ENCODE results near the gene RAB33A. TPM values are rescaled to one million over a fixed set of nuclear protein-coding genes. Genes with fewer than 3 reads are reported as not detected.

RAB33A gene
- total RNA-seq, 1 donor from 2014 or later = 0.32 TPM

DNA sequence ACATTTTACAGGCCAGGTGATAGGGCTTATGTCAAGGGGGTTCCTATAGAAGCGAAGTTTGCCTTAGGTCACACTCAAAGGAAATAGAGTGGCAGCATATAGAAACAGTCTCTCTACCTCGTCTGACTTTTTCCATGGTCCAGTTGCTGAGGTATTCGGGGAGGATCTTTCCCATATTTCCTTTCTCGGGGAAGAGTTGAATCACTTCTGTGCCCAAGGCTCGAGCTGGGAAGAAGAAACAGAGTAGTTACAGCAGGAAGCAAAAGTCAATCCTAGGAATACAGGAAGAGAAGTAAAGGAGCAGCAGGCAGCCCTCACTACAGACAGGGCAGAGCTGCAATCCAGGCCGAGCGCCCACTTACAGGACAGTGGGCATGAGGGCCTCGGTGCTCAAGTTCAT is 34.8 kb upstream of the RAB33A start:
- intact Hi-C loops (cut with DNase I) = no loop called here
- Histone ChIP-seq H3K9me3 (no peaks in the 10 kb centered on the region), H3K4me1 (no peaks in the 10 kb centered on the region), H3K4me3 (no peak overlapping the region), H3K27ac (no peak overlapping the region), H3K36me3 (peaks cover 7 to 14% of the 10 kb centered on the region in 2 donors), H3K27me3 (no peaks in the 10 kb centered on the region)
- no peak for DNase-seq (ENCODE audit: low spot score in 2 of 2)
- TF ChIP-seq, protein P1, sequence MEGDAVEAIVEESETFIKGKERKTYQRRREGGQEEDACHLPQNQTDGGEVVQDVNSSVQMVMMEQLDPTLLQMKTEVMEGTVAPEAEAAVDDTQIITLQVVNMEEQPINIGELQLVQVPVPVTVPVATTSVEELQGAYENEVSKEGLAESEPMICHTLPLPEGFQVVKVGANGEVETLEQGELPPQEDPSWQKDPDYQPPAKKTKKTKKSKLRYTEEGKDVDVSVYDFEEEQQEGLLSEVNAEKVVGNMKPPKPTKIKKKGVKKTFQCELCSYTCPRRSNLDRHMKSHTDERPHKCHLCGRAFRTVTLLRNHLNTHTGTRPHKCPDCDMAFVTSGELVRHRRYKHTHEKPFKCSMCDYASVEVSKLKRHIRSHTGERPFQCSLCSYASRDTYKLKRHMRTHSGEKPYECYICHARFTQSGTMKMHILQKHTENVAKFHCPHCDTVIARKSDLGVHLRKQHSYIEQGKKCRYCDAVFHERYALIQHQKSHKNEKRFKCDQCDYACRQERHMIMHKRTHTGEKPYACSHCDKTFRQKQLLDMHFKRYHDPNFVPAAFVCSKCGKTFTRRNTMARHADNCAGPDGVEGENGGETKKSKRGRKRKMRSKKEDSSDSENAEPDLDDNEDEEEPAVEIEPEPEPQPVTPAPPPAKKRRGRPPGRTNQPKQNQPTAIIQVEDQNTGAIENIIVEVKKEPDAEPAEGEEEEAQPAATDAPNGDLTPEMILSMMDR (IDR thresholded peaks at IDR 0.05) = no peak

DNA sequence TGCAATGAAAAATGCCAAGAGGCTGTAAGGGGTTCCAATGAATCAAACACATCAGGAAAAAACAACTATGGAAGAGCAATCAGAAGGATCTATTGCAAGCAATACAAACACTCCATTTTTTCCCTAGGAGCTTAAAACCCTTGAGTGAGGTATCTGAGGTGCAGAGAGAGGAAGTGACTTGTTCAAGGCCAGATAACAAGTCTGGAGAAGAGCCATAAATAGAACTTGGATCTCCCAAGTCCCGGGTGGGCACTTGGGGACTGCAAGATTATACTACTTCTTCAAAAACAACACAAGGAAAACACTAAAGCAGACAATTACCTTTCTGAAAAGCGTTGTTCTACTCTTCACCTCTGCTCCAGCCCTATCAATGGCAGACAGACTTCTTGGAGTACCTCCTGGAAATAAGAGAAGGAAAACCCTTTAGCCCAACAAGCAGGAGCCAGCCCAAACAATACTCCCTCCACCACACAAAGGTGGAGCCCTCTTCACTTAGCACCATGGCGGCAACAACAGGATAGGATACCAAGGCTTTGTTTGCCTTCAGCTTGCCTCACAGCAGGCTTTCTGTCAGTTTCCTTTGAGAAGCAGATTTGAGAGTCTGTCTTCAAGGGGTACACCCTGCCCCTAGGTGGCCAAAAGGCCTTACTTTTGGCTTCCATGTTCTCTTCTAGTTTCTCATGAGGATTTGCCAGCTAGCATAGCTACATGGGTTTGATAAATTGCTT is 32.1 kb upstream of the RAB33A start:
- H3K36me3 ChIP-seq = peaks cover 7 to 21% of the 10 kb centered on the region in 2 donors
- H3K4me3 ChIP-seq = no peak overlapping the region
- intact Hi-C loops (cut with DNase I) = no loop called here
- H3K4me1 ChIP-seq = no peaks in the 10 kb centered on the region
- H3K9me3 ChIP-seq = no peaks in the 10 kb centered on the region
- H3K27ac ChIP-seq = no peak overlapping the region
- TF ChIP-seq, protein P1 (IDR thresholded peaks at IDR 0.05) = no peak
- DNase-seq (ENCODE audit: low spot score in 2 of 2) = no peak
- H3K27me3 ChIP-seq = no peaks in the 10 kb centered on the region

DNA sequence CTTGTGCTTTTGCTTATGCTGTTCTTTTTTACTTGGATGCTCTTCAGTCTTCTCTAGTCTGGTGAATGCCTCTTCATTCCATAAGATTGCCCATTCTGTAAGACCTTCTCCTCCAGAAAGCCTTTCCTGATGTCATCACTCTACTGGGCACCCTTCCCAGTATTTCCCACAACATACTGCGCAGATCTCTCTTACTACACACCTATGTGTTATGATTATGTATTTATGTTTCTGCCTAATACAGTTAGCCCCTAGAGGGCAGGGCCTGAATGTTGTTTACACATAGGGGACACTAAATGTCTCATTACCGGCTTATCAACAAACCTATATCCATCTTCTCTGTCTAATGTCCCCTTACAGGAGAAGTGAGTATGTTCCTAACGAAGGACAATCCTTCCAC is 27.3 kb upstream of the RAB33A start:
- DNase-seq (ENCODE audit: low spot score in 2 of 2) = no peak
- peaks cover 6 to 40% of the 10 kb centered on the region in 2 donors for H3K36me3 ChIP-seq
- TF ChIP-seq, protein P1 (IDR thresholded peaks at IDR 0.05) = no peak
- H3K27me3 ChIP-seq = no peaks in the 10 kb centered on the region
- intact Hi-C loops (cut with DNase I) = no loop called here
- H3K9me3 ChIP-seq = no peaks in the 10 kb centered on the region
- H3K4me3 ChIP-seq = no peak overlapping the region
- H3K27ac ChIP-seq = no peak overlapping the region
- no peaks in the 10 kb centered on the region for H3K4me1 ChIP-seq

DNA sequence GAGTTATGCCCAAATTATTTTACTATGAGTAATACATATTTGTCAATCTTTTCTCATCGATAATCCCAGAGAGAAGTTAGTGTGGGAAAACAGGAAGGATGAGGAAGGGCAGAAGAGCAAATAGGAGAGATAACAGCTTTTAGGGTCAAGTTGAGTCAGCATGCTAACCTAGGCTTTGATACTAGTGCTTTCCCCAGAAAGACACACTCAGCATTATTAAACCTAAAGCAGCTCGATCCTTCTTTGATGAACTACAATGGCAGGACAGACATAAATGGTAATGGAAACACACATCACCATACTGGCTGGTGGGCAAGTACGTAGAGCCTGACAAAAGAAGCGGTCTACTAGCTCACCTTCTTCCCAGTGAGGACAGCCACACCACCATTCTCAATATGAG is 26.6 kb upstream of the RAB33A start:
- intact Hi-C loops (cut with DNase I) = no loop called here
- no peak for DNase-seq (ENCODE audit: low spot score in 2 of 2)
- TF ChIP-seq, protein P1 (IDR thresholded peaks at IDR 0.05) = no peak
- Histone ChIP-seq H3K4me3 (no peak overlapping the region), H3K36me3 (peaks cover 6 to 40% of the 10 kb centered on the region in 2 donors), H3K9me3 (no peaks in the 10 kb centered on the region), H3K27ac (no peak overlapping the region), H3K4me1 (no peaks in the 10 kb centered on the region), H3K27me3 (no peaks in the 10 kb centered on the region)

DNA sequence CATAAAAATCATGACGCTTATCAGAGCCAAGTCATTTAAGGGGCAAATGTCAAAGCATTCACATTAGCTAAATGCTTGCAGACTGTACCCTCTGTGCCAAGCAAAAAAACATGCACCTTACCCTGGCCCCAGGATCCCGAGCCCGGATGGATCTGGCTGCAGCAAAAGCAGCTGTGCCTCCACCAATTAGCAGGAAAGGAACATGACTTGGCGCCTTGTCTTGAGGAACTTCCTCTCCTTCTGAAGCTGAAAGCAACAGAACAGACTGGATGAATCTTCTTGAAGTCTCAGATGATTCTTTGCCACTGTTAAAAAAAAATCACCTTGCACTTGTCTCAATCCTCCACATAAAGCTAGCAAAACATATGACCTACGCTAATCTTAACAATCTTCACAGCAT is 24.1 kb upstream of the RAB33A start:
- no peak for DNase-seq (ENCODE audit: low spot score in 2 of 2)
- Histone ChIP-seq H3K36me3 (peaks cover 6 to 34% of the 10 kb centered on the region in 2 donors), H3K4me3 (no peak overlapping the region), H3K9me3 (no peaks in the 10 kb centered on the region), H3K27me3 (no peaks in the 10 kb centered on the region), H3K4me1 (no peaks in the 10 kb centered on the region), H3K27ac (no peak overlapping the region)
- TF ChIP-seq, protein P1 (IDR thresholded peaks at IDR 0.05) = no peak
- intact Hi-C loops (cut with DNase I) = no loop called here
